ENCODE data around the gene RMRP.
A peak's percentile ranks its signal among the peaks of the same experiment; 100 is the strongest.

Gene RMRP

GRCh38 chr9:35686222-35687203 is 28.7 kb upstream of the RMRP start:
- no peak for DNase-seq

- DNase-seq, result no peak
Measured at GRCh38 chr9:35685506-35685905, 27.7 kb upstream of the RMRP start.

- DNase-seq, result no peak
Measured at GRCh38 chr9:35684921-35685320, 27.1 kb upstream of the RMRP start.

DNA sequence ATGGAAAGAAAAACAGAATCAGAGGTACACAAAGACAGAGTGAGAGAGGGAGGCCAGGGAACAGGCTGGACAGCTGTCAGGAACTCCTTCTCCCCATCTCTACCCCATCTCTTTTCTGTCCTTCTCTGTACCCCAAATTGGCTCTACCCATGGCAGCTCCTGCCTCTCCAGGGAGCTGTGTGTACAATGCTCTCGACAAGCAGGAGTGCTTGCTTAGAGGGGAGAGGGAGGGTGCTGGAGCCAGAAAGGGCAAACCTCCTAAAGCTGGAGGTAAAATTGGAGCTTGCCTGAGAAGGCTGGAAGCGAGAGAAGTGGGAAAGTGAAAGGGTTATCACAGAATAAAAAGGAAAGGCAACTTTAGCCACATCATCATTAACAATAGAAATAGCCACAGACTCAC is 25.5 kb upstream of the RMRP start:
- no peak for DNase-seq

GRCh38 chr9:35682520-35683315 is 24.9 kb upstream of the RMRP start:
- DNase-seq, result no peak

DNA sequence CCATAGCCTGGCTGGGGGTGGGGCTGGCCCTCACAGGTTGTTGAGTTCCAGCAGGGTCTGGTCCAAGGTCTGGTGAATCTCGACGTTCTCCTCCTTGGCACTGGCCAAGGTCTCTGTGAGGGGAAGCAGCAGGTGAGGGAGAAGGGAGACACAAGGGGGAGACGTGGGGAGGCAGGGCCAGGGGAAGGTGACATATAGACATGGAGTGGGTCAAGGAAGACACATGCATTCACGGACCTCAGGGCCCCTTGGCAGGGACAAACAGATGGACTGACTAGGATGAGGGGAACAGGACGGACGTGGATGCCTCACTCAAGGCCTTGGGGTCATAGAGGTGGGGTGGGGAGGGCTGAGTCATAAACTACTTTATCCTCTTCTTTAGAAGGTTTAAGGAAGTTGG is 24.2 kb upstream of the RMRP start:
- DNase-seq, result no peak

- no peak for DNase-seq
Measured at GRCh38 chr9:35681341-35682002, 23.7 kb upstream of the RMRP start.

GRCh38 chr9:35680331-35681105 is 22.7 kb upstream of the RMRP start:
- no peak for DNase-seq

DNA sequence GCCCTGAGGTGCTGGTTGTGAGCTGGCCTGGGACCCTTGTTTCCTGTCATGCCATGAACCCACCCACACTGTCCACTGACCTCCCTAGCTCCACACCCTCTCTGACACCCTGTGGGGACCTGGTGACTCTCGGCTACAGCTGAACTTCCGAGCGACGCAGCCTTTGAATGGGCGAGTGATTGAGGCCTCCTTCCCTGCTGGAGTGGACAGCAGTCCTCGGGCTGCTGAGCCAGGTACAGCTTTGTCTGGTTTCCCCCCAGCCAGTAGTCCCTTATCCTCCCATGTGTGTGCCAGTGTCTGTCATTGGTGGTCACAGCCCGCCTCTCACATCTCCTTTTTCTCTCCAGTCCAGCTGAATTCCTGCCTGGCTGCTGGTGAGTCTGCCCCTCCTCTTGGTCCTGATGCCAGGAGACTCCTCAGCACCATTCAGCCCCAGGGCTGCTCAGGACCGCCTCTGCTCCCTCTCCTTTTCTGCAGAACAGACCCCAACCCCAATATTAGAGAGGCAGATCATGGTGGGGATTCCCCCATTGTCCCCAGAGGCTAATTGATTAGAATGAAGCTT is 22.0 kb upstream of the RMRP start:
- DNase-seq, result no peak

- no peak for DNase-seq
Measured at GRCh38 chr9:35679091-35679490, 21.3 kb upstream of the RMRP start.

GRCh38 chr9:35675732-35676392 is 18.0 kb upstream of the RMRP start:
- DNase-seq, result no peak

DNA sequence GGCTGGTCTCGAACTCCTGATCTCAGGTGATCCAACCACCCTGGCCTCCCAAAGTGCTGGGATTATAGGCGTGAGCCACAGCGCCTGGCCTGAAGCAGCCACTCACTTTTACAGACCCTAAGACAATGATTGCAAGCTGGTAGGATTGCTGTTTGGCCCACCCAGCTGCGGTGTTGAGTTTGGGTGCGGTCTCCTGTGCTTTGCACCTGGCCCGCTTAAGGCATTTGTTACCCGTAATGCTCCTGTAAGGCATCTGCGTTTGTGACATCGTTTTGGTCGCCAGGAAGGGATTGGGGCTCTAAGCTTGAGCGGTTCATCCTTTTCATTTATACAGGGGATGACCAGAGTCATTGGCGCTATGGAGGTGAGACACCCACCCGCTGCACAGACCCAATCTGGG is 17.4 kb upstream of the RMRP start:
- DNase-seq, result no peak

DNA sequence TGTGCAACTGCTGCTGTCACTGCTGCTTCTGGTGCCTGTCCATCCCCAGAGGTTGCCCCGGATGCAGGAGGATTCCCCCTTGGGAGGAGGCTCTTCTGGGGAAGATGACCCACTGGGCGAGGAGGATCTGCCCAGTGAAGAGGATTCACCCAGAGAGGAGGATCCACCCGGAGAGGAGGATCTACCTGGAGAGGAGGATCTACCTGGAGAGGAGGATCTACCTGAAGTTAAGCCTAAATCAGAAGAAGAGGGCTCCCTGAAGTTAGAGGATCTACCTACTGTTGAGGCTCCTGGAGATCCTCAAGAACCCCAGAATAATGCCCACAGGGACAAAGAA is 16.2 kb upstream of the RMRP start:
- DNase-seq, result no peak

DNA sequence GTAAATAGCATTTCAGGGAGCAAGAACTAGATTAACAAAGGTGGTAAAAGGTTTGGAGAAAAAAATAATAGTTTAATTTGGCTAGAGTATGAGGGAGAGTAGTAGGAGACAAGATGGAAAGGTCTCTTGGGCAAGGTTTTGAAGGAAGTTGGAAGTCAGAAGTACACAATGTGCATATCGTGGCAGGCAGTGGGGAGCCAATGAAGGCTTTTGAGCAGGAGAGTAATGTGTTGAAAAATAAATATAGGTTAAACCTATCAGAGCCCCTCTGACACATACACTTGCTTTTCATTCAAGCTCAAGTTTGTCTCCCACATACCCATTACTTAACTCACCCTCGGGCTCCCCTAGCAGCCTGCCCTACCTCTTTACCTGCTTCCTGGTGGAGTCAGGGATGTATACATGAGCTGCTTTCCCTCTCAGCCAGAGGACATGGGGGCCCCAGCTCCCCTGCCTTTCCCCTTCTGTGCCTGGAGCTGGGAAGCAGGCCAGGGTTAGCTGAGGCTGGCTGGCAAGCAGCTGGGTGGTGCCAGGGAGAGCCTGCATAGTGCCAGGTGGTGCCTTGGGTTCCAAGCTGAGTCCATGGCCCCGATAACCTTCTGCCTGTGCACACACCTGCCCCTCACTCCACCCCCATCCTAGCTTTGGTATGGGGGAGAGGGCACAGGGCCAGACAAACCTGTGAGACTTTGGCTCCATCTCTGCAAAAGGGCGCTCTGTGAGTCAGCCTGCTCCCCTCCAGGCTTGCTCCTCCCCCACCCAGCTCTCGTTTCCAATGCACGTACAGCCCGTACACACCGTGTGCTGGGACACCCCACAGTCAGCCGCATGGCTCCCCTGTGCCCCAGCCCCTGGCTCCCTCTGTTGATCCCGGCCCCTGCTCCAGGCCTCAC is 15.6 kb upstream of the RMRP start, which contains the start of gene CA9:
Gene CA9 (plus strand): TSS at position 797 of the 893 bp plus-strand sequence. CDS start 32 bp downstream, at position 829.
- DNase-seq, result peak in 1 of 2 experiments; percentile 7

GRCh38 chr9:35669331-35670145 is 11.7 kb upstream of the RMRP start:
- peak in 1 of 2 experiments; percentile 5 for DNase-seq

- no peak for DNase-seq
Measured at GRCh38 chr9:35667939-35668338, 10.1 kb upstream of the RMRP start.

DNA sequence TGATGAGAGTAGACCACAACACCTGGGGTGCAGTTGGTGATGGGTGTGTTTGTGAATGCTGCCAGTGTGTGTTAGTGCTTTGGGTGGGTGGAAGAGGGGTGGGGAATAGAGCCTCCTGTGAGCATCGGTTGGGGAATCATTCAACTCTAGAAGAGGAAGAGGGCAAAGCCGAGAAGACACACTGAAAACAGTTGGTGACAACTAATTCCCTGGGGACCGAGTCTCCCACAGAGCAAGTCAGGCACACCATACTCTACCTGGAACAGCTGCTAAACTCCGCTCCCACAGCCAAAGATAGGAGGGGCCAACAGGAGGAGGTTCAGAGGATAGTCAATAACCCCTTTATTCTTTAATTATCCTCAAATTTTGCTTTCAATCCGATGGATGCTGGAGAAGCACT is 8.7 kb upstream of the RMRP start:
- DNase-seq, result no peak

GRCh38 chr9:35666045-35666444 is 8.2 kb upstream of the RMRP start:
- DNase-seq, result no peak

DNA sequence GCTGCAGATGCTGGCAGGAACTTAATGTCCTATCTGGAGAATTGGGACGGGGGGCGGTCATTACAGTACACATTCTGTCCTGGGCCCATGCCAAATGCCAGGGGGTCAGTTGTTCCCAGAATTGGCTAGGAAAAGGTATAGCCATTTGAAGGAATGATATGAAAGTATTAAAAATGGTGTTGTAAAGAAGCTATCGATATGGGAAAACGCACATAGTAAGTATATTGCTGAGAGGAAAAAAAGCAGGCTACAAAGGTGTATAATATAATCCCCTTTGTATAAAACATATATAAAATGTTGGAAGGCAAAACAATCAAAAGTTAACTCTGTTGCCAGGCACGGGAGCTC is 7.6 kb upstream of the RMRP start:
- DNase-seq, result no peak
